Stimulated activated CD8-positive, alpha-beta memory T cell treated with anti-CD3 and anti-CD28 coated beads, Interleukin-4, amount 100 ng/mL, for 48 hours (primary cell): Measurements from ENCODE around the gene FILIP1L.

Experiments
- DNase-seq: peaks from one replicate; pipeline ENCODE4 v3.0.0-alpha.2; 2020

FILIP1L gene

DNA sequence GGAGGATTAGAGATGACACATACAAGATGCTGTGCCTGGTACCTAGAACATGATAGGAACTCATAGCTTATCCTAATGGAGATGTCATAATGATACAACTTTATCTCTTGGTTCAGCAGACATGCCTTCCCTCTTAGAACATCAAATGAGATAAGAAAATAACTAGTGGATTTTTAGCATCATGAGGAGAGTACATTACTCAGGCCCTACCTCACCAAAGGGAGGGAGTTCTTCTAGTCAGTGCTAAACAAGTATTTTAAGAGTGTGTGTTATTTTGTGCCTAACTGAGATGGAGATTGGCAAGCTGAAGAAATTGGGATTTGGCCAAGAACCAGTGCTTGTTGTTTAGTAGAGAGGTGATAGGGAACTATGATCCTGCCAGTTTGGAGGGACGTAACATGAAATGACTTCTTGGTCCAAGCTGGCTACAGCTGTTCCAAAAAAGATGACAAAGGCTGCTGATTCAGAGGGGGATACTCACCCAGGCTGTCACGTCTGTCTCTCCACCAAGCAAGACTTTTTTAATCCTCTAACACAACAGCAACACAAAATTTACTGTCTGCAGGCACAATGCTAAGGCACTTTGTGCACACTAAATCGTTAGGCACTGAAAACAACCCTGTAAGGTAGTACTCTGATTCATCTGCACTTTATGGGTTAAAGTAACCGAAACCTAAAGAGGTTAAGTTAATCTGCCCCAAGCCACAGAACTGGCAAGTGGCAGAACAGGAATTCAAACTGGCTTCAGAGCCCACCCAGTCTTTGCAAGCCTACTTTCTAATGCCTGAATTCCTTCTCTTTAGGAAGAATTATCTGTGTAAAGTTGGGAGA lies 170.2 kb downstream of the FILIP1L start:
- DNase-seq = no peak

DNA sequence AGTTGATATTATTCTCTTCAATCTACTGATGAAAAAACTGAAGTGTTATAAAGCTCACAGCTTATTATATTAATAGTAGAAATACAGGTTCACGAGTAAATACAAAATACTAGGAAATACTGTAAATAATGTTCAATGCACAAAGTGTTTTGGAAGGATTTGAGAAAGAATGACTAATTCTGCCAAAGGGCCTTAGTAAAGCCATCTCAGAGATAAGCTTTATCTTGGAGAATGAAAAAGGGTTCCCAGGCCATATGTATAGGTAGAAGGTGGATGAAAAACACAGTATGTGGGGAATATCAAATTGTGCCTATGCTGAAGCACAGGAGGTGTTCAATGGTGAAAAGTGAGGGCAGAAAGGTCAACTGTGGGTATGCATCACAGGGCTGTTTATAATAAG lies 173.1 kb downstream of the FILIP1L start:
- DNase-seq = no peak

DNA sequence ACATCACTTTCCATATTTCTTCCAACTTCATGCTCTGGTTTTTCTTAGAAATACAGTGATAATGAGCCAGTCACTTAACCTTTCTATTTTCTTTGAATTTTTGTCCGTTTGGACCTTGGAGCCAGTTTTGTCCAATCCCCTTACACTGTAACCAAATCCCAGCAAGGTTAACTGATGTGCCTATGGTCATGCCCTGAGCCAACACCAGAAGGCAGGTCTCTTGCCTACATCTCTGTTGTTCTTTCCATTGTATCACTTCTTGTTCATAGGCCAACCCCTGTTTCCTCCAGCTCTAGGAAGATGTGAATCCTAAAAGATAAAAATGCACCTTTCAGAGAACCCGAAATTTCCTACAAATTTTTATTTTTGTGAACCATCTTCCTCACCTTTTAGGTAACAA lies 174.0 kb downstream of the FILIP1L start:
- DNase-seq = no peak

DNA sequence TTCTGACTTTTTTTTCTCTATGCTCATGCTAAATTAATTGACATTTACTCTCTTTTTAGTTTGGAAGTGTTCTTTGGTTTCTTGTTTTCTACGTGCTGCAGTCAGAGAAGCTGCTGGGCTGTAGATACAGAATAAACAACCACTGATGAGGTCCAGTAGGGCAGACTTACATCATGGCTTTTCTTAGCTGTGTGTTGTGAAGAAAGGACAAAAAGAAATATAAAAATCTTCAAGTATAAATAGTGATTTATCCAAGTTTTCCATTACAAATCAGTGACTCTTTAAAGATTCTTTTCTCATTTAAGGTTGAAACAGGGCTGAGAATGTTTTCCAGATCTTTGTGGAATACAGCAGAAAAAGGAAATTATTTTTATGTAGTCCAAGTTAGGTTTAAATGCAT lies 174.4 kb downstream of the FILIP1L start:
- no peak for DNase-seq

DNA sequence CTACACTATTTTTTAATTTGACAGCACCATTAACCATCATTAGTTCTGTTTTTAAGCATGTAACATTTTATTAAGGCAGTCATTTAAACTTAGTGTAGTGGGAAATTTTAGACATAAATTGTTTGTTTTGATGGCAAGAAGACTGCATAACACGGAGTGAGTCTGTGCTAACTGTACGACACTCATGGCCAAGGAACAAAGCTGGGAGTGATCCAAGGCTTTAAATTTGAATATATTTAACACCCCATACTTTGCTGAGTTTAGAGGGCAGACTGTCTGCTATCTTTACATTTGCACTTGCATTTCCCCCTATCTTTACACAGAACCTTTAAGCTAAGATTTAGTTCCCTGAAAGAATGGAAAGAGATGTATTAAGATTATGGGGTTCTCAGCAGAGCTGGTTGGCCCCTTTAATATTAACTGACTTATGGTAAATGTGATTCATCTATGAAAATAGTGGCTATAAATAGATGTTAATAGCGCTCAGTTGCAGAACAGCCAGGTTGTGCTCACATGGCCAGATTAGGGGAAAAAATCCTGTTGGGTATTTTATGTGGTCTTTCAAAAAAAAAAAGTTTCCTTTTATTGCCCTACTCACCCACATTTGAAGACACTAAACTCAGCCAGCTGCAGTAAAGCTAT lies 175.9 kb downstream of the FILIP1L start:
- DNase-seq = no peak

DNA sequence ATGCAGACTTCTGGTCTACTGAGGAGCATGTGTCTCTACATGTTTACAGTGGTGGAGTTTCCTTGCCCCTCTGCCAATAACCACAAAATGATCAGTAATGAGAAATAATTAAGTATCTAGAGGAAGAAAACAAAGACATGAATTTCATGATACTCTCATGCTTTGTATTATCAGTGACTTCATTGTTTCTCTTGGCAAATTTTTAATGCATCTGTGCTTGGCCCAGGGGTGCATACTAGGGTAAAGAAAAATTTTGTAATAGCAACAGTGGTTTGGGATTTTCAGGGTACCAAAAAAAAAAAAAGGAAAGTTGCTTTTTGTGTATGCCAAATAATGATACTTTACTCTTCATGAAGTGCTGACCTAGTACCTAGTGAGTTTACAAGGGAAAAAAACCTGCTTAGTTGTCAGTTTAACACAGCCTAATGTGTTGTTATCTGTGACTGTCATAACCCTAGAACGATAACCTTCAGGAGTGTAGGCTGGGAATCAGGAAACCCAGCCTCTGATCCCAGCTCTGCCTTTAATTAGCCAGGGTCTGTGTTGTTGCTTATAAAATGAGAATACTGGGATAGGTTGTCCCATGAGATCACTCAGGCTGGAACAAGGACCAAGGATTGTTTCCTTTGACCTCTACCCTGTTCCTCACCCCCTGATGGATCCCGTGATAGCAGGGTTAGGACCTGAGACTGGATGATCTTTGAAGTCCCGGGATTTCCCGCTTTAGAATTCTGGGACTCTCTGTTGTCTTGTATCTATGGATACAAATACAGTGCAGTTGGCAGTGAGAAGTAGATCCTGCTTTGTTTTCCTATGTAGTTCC lies 179.1 kb downstream of the FILIP1L start:
- no peak for DNase-seq

DNA sequence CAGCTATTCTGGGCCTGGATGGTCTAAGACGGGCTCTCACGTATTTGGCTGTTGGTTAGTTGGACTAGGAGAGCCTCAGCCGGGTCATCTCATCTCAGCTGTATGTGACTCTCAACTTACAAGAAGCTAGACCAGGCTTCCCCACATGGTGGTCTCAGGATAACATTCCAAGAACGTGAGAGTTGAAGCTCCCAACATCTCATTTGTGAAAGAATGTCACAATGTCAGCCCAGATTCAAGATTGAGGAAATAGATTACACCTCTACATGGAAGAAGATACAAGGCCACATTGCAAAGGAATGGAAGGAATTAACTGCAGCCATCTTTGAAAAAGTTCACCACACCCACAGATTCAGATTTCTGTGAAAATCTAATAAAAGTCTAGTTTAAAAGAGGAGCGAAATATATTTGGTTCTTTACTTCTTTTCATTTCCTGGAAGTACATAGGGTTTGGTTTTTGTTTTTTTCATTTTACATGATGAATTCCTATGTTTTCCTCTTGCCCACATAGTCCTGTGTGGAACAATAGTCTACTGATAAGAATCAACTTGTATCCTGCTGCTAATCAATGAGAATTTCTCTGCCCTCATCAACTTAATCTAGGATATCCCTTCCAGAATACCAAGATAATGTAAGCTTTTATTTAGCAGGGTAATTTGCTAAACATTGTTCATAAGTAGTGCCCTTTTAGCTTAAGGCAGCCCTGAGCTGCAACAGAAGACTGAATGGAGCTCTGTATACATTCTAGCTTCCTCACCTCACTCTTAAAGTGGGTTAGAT lies 180.1 kb downstream of the FILIP1L start:
- DNase-seq = no peak

DNA sequence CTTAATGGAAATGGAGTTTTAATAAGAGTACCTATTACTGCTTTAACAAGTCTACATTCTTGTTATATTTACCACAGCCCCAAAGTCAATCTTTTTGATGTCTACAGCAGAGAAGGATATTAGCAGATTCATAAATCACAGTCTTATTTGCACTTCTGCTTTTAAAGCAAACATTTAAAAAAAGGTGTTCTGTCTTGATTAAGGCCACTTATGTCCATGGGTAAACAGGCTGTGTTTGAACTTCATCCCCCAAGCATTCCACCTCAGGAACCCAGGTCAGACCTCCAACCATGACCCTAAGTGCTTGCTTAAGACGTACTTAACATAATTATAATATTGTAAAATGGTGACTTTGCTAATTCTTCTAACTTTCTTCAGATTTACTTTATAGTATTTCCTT lies 183.2 kb downstream of the FILIP1L start:
- no peak for DNase-seq

DNA sequence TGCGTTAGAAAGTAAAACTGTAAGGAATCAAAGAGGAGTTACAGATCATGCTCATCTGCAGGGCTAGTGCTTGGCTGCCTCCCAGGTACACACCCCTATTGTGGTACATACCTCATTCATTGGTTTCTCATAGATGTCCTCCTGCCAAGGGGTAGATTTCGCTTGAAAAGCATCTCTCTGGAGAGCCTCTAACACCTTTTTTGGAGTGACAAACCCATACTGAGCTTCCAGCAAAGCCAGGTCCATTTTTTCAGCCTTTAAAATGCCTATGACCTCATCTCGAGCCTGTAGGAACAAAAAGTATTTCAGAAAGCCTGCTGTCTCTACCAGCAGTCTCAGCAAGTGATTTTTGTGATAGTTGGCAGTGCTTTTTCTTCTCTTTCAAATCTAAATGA lies 184.6 kb downstream of the FILIP1L start:
- no peak for DNase-seq

DNA sequence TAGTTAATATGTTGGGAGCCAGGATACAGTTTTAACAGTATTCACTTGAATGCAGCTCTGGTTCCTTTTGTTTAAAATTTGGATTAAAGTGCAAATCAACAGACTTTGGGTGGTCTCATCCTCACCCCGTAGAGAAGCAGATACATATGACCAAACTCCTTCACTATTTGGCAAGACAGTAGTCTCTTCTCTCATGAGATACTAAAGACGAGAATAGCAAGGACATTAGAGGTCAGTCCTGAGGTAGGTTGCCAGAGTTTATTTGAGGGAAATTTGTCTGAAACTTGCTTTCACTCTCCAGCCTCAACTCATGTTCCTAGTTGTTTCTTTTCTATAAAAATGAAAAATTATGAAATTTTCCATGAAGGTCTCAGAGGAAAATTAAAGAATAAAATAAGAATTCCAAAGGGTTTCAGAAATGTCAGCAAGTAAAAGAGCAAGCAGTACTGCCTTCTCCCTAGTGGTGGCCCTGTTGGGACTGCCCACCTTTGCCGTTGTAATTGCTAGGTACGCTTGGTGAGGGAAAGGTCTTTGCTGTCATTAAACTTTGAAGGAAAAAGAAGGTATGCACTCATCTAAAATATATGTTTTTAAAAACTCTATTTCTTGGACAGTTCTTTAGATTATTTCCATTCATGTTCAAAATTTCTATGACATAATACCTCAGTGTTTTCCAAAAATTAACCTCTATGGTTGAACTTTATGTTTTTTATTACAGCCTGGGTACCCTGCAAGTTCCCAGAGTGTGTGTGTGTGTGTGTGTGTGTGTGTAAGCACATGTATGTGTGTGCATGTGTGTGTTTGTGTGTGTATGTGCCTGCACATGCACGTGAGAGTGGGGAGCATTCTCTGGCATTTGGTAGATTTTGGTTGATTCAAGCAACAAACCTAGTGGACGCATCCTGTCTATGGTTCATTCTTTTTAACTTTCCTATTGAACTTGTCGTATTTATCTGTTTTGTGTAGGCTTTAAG lies 185.2 kb downstream of the FILIP1L start:
- DNase-seq = no peak

DNA sequence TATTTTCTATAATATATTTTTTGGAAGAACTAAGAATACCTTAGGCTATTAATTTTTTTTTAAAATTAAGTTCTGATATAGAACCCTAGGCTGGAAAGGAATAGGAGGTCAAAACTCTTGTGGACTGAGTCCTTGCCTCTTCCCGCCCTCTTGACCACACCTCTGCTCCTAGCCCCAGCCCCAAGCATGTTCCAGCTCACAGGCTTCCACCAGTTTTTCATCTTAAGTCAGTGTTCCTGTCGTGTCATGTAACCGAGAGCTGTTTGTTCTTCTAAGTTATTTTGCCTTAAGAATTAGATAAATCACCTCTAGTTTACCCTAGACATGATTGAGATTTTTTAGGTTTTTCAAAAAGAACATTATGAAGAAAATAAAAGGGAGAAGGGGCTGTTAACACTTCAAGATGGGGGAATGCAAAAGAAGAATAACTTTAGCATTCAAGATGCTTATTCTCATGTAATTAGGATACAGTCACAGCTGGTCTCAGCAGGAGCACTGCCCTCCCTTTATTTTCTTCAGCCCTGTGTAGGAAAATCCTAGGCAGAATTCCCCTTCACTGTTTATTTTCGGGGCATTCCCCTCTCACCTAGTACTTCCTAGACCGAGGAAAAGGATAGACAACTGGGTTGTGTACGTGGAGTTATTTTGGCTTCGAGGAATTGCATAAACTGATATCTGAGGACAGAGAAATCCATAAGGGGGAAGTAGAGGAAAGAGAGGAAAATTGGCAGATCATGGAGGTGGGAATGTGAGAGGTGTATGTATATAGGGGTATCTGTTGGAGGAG lies 186.4 kb downstream of the FILIP1L start:
- DNase-seq = no peak

DNA sequence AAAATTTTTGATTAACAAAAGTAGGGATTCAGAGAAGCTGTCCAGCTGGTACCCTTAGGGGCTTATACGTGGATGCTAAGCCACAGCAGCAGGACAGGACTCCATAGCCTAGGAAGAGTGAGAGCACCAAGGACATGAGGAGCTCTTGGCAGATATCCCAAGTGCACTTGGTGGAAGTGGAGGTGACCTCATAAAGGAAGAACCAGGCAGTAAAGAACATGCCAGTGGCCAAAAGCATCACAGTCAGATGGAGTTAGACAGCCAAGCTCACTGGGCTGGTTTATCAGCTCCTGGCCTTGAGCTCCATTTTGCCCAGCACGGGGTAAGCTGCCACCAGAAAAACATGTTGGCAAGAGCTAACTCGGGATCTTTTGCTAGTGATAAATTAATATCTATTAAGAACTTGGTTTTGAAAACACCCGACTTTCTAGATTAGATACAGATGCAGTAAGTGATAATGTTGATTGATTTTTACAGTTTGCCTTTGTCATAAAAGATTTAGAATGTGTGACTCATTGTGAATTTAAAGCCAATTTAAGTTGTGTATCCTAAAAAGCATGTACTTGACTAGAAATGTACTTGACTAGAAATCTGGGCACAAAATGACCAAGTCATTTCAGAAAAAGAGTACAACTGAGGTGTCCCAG lies 188.6 kb downstream of the FILIP1L start:
- no peak for DNase-seq

DNA sequence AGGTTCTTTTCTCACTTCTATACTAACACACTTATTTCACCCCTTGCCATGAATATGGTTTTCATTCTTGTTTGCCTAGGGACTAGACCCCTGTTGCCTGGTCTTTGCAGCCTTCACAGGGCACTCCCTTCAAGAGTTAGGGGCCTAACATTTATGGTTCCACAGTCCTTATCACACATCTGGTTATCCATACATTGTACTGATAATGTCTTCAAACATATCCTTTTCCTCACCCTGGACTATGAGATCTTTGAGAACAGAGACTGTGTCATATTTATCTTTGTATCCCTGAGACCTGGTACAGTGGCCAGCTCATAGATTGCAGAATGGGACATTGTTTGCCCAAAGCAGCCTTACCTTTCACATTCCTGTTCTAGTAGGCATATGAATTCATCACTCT lies 190.4 kb downstream of the FILIP1L start:
- no peak for DNase-seq

DNA sequence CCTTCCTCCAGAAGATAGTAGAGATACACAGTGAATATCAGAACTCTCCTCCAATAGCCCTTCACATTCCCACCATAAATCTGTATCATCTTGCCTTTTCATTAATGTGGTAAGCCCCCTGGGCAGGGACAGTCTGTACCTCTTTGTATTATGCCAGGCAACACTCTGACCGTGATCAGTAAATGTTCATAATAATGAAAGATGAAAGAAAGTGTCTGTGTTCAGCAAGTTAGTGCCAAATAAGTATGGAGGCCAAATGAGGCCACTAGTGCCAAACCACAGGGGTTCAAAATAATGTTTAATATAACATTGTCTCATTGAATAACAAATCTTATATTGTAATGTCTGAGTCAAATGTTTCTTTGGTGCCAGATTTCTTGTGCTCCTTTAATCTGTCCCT lies 192.3 kb downstream of the FILIP1L start:
- DNase-seq = no peak

DNA sequence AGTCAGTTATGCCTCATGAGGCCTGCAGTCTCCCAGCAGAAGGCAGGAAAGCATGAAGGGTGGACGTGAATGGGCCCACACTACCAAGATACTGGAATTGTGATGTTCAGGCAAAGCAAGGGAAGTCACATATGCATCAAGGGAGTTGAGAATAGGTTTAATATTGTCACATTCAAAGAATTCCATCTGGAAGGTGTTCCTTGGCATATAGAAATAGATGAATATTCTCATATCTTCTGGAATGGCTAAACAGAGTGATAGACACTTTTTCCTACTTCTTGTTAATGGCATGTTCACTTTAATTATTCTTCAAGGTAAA lies 193.0 kb downstream of the FILIP1L start:
- DNase-seq = no peak

DNA sequence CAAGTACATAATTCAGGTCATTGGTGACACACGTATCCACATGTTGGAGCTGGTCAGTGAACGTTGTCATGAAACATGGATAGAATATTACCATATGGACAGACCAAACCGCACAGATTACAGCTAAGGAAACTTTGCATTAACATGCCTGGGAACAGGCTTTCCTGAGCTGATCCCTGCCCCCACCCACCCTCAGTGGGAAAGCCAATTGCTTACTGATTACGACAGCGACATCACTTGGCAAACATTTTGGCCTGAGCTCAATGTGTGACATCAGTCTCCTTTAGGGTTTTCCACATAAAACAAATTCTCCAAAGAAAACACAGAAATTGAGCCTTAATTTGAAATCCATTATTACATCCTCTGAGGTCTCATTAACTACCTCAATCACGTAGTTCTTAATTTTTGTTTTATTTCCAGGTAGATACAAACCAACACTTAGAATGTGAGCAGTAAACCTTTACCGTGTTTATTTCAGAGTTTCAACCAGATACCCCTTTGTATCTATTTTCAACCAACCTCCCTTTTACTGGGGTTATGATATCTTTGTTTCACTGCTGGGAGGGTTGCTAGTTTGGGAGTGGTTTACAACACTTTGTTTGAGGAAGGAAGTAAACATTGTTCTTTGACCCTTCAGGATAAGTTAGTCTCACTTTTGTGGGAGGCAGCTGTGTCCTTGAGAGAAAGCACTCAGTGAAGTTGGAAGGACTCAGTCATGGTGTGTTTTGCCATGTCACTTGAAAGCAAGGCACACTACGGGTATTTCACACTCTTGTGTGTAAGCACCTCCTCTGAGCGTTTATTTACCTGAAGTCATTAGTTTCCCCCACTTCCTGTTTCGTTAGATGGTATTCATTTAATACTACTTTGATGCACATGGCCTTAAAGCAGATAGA lies 193.6 kb downstream of the FILIP1L start:
- DNase-seq = no peak

DNA sequence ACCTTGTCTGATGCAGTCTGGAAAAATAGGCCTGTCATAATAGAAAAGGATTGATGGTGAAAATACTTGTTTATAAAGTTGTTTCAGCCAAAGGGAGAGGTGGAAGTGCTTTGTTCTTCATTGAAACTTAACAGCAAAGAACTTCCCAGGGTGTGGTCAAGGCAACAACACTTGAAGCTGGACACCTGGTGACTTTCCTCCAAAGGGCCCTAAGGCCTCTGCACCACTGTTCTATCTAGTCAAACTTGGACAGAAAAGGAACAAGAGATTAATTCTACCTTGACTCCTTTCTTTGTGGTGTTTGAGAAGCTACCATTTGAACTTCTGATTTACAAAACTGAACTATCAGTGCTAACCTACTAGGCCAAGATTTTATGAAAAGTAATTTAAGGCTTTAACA lies 194.6 kb downstream of the FILIP1L start:
- no peak for DNase-seq

DNA sequence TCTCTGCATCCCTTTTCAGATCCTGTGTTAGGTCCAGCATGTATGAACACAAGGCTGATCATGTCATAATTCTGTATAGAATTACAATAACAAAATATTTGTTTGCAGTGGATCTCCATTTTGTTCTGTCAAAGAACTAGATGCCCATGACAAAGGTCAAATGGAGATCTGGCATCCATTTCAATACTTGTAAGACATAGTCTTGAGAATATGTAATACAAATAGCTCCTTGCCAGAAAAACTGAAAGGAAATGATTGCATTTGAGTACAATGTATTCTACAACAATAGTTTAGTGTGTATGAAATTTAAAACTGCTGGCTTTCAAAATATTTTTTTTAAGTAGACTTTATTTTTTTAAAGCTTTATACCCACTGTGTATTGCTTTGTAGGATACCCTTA lies 195.6 kb downstream of the FILIP1L start:
- no peak for DNase-seq

DNA sequence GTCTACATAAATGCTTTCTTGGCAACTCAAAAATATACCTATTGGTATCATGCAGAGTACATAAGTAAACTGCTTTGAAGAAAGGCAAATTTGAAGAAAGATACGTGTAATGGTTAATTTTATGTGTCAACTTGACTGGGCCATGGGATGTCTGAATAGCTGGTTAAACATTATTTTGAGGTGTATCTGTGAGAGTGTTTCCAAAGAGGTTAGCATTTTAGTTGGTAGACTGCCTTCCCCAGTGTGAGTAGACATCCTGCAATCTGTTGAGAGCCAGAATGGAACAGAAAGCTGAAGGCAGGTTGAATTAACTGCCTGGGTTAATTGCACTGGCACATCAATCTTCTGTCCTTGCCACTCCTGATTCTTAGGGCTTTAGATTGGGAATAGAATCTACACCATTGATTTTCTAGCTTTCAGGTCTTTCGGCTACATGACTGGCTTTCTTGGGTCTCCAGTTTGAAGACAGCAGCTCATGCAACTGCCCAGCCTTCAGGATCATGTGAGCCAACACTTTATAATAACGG lies 198.3 kb downstream of the FILIP1L start:
- no peak for DNase-seq
